Hematopoietic multipotent progenitor cell treated with erythropoietin and hydrocortisone succinate and interleukin-3 and kit ligand, for 6 days (in vitro differentiated cells): ENCODE measurements around the gene OSBPL5.

Source experiments
- DNase-seq: peaks from one replicate; pipeline ENCODE4 v3.0.0-alpha.2; 2015

The OSBPL5 gene

GRCh38 chr11:3163241-3163981 is 1.7 kb downstream of the OSBPL5 start:
- DNase-seq, result peak; percentile 65

GRCh38 chr11:3162410-3163240 is 2.5 kb downstream of the OSBPL5 start:
- no peak for DNase-seq

- no peak for DNase-seq
Observed at GRCh38 chr11:3161720-3162409, 3.2 kb downstream of the OSBPL5 start.

GRCh38 chr11:3161309-3161708 is 3.8 kb downstream of the OSBPL5 start:
- no peak for DNase-seq

- peak; percentile 92 for DNase-seq
Observed at GRCh38 chr11:3160252-3161031, 4.7 kb downstream of the OSBPL5 start.

GRCh38 chr11:3159296-3160190 is 5.6 kb downstream of the OSBPL5 start:
- no peak for DNase-seq

GRCh38 chr11:3158821-3159220 is 6.3 kb downstream of the OSBPL5 start:
- DNase-seq, result no peak

- DNase-seq, result no peak
Observed at GRCh38 chr11:3158131-3158591, 6.9 kb downstream of the OSBPL5 start.

GRCh38 chr11:3157381-3158130 is 7.6 kb downstream of the OSBPL5 start:
- no peak for DNase-seq

- peak; percentile 42 for DNase-seq
Observed at GRCh38 chr11:3156661-3157311, 8.3 kb downstream of the OSBPL5 start.

GRCh38 chr11:3156282-3156660 is 8.8 kb downstream of the OSBPL5 start:
- no peak for DNase-seq

- DNase-seq, result no peak
Observed at GRCh38 chr11:3155691-3156258, 9.3 kb downstream of the OSBPL5 start.

- DNase-seq, result no peak
Observed at GRCh38 chr11:3155216-3155615, 9.9 kb downstream of the OSBPL5 start.

- no peak for DNase-seq
Observed at GRCh38 chr11:3154001-3154599, 11.0 kb downstream of the OSBPL5 start.

GRCh38 chr11:3153291-3153861 is 11.7 kb downstream of the OSBPL5 start:
- DNase-seq, result peak; percentile 53

GRCh38 chr11:3152471-3153110 is 12.5 kb downstream of the OSBPL5 start:
- no peak for DNase-seq

- DNase-seq, result no peak
Observed at GRCh38 chr11:3150726-3151125, 14.4 kb downstream of the OSBPL5 start.

- DNase-seq, result no peak
Observed at GRCh38 chr11:3149852-3150188, 15.3 kb downstream of the OSBPL5 start.
